ENCODE results near the gene GLG1.
"Not testable (repeated sequence)": the region's sequence is repeated elsewhere in the genome, so short reads cannot be mapped to it uniquely, and the experiment has no call there.

Gene GLG1

DNA sequence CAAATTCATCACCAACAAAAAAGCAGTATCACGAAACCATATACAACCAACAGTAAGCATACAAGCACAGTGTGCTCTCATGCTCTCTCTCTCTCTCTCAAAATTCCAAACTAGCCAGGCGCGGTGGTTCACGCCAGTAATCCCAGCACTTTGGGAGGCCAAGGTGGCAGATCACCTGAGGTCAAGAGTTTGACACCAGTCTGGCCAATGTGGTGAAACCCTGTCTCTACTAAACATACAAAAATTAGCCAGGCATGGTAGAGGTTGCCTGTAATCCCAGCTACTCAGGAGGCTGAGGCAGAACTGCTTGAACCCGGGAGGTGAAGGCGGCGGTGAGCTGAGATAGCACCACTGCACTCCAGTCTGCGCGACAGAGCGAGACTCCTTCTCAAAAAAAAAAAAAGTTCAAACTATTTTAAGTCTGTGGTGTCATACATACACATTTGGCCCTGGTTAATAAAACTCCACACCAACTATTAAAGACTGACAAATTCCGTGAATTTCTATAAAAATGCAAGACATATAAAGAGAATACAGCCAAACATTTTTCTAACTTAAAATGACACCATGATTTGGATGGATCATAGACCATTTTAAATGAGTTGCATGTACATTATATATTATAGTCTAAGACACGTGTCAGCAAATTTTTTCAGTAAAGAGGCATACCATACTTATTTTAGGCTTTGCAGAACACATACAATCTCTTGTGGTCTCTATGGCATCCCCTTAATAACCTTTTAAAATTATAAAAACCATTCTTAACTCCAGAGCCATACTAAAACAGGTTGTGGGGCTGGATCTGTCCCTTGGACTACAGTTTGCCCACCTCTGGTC, 30.9 kb downstream of the GLG1 start:
- FAIRE-seq (no peak), DNase-seq (ENCODE audit: insufficient read length, low spot score) (no peak)

DNA sequence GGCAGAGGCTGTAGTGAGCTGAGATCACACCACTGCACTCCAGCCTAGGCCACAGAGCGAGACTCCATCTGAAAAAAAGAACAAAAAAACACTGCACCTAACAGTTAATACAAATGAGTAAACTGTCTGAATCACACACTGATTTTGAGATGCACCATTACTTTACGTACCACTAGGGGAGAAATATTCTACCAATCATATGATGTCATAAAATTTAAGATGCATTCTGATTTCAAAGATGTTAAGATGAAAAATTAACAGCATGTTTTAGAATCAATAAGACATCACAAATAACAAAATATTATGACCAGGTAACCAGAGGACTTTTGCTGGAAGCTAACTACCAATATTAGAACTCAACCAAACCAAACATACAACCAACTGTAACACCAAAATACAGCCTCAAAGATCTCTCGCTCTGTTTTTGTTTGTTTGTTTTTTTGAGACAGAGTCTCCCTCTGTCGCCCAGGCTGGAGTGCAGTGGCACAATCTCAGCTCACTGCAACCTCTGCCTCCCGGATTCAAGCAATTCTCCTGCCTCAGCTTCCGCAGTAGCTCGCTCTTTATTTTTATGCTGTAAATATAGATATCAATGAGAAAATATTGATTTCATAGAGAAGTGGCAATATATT, 31.6 kb downstream of the GLG1 start:
- FAIRE-seq: no peak
- DNase-seq (ENCODE audit: insufficient read length, low spot score): no peak

- FAIRE-seq (no peak), DNase-seq (ENCODE audit: insufficient read length, low spot score) (no peak)
Observed at GRCh38 chr16:74574146-74574545, 32.8 kb downstream of the GLG1 start.

- FAIRE-seq: no peak
- no peak for DNase-seq (ENCODE audit: insufficient read length, low spot score)
Observed at GRCh38 chr16:74573622-74574021, 33.3 kb downstream of the GLG1 start.

- DNase-seq (ENCODE audit: insufficient read length, low spot score): no peak
- FAIRE-seq: peak; percentile 16
Observed at GRCh38 chr16:74570412-74571301, 36.3 kb downstream of the GLG1 start.

DNA sequence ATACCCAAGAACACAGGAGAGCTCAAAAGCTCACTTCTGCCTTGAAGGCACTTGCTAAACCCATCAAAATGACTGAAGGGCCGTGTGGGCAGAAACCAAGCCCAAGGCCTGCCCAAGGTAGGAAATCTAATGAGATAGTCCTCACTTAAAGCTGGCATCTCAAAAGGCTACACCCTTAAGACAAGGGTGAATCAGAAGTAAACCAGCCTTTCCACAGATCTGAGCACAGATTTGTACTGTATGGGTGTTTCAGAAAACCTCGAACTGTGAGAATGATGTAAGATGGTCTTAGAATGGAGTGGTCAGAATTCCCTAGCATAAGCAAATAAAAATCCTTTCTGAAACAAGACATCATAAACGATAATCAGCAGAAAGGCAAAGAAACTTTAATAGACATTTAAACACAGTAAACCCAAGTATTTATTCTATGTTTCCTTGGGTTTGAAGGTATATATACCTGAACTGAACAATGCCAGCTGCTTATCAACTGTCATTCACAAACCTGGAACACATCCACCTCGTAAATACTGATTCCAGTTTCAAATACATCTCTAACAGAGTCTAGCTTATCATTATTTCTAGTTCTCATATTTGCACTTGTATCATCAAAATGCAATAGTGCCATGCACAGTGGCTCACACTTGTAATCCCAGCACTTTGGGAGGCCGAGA, 37.8 kb downstream of the GLG1 start:
- DNase-seq (ENCODE audit: insufficient read length, low spot score): peak; percentile 20
- FAIRE-seq: no peak

DNA sequence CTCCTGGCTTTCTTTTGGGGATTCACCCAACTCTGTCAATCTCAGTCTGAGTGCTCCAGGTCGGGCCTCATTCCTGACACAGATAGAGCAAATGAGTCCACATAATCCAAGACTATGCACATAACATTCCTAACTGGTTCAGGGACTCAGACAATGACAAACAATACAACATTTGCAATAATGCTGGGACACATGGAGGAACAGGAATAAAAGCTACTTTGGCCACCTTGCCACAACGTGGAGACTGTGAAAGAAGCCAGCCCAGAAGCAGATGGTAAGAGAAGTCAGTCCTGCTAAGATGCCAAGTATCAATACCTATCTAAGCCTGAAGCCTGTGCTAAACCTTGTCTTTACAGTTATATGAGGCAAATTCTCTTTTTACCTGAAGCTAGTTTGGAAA, 39.0 kb downstream of the GLG1 start:
- FAIRE-seq (no peak), DNase-seq (ENCODE audit: insufficient read length, low spot score) (no peak)

DNA sequence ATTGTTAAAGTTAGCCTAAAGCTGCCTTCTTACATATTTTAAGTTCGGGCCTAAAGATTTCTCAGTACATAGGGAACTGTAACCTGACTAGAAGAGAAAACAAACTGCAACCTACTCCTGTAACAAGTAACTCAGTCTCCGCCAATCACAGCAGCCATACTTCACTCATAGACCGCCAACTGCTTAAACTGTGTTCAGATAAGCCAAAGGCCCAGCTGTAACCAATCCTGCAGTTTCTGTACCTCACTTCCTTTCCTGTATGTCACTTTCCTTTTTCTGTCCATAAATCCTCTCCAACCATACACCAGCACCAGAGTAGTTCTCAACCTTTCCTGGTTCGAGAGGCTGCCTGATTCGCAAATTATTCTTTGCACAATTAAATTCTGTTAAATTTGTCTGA, 41.5 kb downstream of the GLG1 start:
- no peak for DNase-seq (ENCODE audit: insufficient read length, low spot score)
- FAIRE-seq: no peak

DNA sequence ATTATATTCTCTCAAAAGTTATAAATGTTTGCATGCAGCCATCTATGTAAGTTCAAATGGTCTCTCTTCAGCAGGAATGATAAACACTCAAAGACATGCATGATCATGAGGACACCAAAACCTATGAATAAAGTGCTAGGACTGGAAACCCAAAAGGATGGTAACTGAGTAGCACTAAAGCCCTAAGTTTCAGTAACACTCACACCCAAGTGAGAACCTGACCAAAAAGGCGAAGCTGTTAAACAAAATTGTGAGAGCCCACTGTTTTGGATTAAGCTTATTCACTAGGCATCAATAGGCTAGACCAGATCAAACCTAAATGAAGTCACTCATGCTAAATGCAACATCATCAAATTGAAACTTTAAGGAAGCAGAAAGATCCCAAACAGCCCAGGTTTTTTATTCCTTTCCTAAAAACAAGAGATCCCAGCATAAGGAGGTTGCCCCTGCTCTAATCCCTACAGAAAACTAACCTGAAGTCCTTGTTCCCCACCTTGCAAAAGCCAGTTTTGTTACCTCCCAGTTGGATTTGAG, 42.4 kb downstream of the GLG1 start:
- no peak for DNase-seq (ENCODE audit: insufficient read length, low spot score)

GRCh38 chr16:74563828-74564263, 43.1 kb downstream of the GLG1 start:
- DNase-seq (ENCODE audit: insufficient read length, low spot score): no peak
- peak; percentile 9 for FAIRE-seq

More for the DNA sequence above, 42.4 kb downstream of the GLG1 start:
- FAIRE-seq: no peak

GRCh38 chr16:74562117-74562516, 44.8 kb downstream of the GLG1 start:
- FAIRE-seq (peak; percentile 26), DNase-seq (ENCODE audit: insufficient read length, low spot score) (no peak)

GRCh38 chr16:74561626-74562025, 45.3 kb downstream of the GLG1 start:
- FAIRE-seq (no peak), DNase-seq (ENCODE audit: insufficient read length, low spot score) (no peak)

- DNase-seq (ENCODE audit: insufficient read length, low spot score): no peak
- FAIRE-seq: no peak
Observed at GRCh38 chr16:74560912-74561311, 46.0 kb downstream of the GLG1 start.

DNA sequence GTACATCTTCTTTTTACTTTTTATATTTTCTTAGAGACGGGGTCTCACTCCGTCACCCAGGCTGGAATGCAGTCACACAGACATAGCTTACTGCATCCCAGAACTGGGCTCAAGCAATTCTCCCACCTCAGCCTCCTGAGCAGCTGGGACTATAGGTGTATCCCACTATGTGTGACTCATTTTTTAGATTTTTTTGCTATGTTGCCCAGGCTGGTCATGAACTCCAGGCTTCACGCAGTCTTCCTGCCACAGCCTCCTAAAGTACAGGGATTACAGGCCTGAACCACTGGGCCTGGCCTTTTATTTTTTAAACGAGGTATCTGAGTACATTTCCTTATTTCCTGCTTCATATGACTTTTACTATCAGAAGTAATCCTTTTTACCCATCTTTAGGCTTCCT, 48.0 kb downstream of the GLG1 start:
- DNase-seq (ENCODE audit: insufficient read length, low spot score): no peak
- no peak for FAIRE-seq

GRCh38 chr16:74557275-74557674, 49.6 kb downstream of the GLG1 start:
- FAIRE-seq: no peak

GRCh38 chr16:74556375-74556922, 50.5 kb downstream of the GLG1 start:
- FAIRE-seq: no peak
- DNase-seq (ENCODE audit: insufficient read length, low spot score): no peak

More at GRCh38 chr16:74557275-74557674, 49.6 kb downstream of the GLG1 start:
- no peak for DNase-seq (ENCODE audit: insufficient read length, low spot score)

DNA sequence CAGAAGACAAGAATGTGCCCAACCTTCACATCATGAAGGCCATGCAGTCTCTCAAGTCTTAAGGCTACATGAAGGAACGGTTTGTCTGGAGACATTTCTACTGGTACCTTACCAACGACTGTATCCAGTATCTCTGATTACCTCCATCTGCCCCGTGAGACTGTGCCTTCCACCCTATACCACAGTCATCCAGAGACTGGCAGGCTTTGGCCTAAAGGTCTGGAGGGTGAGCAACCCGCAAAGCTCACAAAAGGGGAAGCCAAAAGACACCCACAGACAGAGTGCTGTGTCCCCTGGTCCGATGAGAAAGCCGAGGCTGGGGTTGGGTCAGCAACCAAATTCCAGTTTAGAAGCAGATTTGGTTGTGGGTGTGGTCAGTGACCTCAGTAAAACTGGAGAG, 54.6 kb downstream of the GLG1 start:
- FAIRE-seq; DNase-seq (ENCODE audit: insufficient read length, low spot score): not testable (repeated sequence)

GRCh38 chr16:74550227-74551019, 56.5 kb downstream of the GLG1 start:
- not testable (repeated sequence) for FAIRE-seq; DNase-seq (ENCODE audit: insufficient read length, low spot score)

GRCh38 chr16:74546112-74546511, 60.8 kb downstream of the GLG1 start:
- not testable (repeated sequence) for DNase-seq (ENCODE audit: insufficient read length, low spot score); FAIRE-seq

All from HTR-8/SVneo (cell line).